ENCODE results near the gene MRPL19.
A peak's percentile ranks its signal among the peaks of the same experiment; 100 is the strongest.
"Not testable (repeated sequence)": the region's sequence is repeated elsewhere in the genome, so short reads cannot be mapped to it uniquely, and the experiment has no call there.

MRPL19 gene

GRCh38 chr2:75616933-75617332, 29.6 kb upstream of the MRPL19 start:
- no peak for DNase-seq

GRCh38 chr2:75619956-75620740, 26.4 kb upstream of the MRPL19 start:
- no peak for DNase-seq

DNA sequence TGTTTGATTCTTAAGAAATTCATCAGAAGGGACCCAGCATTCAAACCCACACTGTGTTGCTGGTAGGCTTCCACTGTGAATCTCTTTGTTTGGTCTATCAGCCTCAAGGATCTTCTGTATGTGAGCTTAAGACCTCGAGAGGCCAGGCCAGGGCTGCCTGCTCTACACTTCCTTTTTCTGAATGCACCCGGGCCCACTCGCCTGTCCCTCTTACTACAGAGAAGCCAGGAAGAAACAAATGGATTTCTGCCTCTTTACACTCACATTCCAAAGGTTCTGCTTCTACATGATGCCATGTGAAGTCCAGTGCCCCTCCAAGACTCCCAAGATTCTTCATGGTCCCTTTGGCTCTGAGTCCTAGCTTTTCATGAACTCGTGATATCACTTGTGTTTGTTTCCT, 25.4 kb upstream of the MRPL19 start:
- DNase-seq = no peak

DNA sequence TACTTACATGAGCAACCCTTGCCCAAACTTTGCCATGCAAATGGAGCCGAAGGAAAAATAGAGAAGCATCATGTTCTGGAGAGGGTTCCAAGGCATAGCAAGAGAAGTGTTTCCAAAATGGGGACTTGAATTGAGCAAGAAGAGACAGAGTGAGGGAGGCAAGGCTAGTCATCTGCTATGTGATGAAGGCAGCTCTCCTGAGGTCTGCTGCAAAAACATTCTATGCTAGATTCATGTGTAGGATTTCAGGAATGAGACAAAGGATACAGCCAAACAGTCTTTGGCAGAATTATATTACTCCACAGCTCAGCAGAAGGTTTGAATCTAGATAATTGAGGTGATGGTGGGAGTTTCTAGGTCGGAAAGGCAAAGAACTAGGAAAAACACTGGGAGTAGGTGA, 24.1 kb upstream of the MRPL19 start:
- DNase-seq = no peak

DNA sequence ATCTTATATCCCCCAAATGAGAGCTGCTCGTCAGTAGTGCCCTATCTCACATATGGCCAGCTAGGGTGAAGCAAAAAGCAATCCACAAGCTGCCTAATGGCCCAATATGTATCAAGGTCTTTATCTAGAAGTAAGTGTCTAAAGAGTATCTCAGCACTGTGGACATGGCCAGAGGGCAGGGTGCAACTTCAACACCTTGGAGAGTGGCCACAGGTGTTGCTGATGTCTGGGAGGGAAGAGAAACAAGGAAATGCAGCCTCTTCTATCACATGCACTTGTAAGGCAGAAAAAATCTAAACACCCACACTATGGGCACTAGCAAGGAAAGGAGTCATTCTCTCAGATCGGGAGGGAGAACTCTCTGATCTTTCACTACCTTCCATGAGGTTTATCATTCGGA, 23.7 kb upstream of the MRPL19 start:
- no peak for DNase-seq

GRCh38 chr2:75627902-75628504, 18.6 kb upstream of the MRPL19 start:
- peak; percentile 33 for DNase-seq

GRCh38 chr2:75632091-75632701, 14.4 kb upstream of the MRPL19 start:
- DNase-seq = no peak

- no peak for DNase-seq
Observed at GRCh38 chr2:75632813-75633212, 13.8 kb upstream of the MRPL19 start.

GRCh38 chr2:75633620-75634019, 13.0 kb upstream of the MRPL19 start:
- DNase-seq = no peak

GRCh38 chr2:75634945-75635344, 11.6 kb upstream of the MRPL19 start:
- no peak for DNase-seq

DNA sequence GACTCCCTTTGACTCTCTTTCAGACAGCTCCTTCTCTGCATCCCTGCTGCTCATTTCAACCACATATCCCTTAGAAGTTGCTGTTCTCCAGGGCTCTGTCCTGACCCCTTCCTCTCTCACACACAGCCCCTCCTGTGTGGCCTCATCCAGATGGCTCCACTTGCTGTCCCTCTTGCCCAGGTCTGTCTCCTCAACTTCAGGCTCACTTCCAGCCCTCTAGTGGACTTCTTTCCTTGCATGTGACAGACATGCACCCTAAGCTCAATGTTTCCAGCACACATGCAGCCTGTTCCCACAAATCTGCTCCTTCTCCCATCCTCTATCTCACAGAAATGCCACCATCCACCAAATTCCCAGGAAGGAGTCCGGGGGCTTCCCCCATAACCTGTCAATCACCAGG, 9.0 kb upstream of the MRPL19 start:
- DNase-seq = no peak

GRCh38 chr2:75640621-75641121, 5.9 kb upstream of the MRPL19 start:
- no peak for DNase-seq

DNA sequence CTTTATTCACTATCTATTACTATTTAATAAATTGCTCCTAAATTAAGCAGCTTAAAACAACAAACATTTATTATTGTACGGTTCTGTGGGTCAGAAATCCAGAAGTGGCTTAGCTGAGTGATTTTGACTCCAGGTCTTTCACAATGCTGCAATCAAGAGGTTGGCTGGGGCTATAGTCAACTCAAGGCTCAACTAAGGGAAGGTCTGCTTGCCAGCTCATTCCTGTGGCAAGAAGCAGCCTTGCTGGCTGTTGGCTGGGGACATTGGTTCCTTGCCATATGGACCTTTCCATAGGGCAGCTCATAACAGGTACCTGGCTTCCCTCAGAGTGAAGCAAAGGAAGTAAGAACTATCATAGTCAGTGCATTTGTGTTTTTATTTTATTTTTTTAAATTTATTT, 5.0 kb upstream of the MRPL19 start:
- DNase-seq = no peak

DNA sequence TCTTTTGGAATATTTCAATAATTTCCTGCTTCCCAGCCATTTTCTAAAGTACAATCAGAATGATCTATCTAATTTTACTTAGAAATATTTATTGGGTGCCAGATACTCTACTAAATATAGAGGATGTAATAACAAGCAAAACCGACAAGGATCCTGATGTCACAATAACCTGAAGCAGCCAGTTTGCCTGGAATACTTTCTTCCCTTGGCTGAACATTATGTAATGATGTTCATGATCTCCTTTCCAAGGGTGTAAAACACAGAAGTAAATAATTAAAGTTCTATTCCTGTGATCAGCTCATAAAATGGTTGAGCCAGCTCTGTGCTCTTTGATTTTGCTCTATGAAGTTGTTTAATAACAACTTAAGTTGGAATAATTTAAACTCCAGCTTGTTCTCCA, 2.6 kb upstream of the MRPL19 start:
- no peak for DNase-seq

DNA sequence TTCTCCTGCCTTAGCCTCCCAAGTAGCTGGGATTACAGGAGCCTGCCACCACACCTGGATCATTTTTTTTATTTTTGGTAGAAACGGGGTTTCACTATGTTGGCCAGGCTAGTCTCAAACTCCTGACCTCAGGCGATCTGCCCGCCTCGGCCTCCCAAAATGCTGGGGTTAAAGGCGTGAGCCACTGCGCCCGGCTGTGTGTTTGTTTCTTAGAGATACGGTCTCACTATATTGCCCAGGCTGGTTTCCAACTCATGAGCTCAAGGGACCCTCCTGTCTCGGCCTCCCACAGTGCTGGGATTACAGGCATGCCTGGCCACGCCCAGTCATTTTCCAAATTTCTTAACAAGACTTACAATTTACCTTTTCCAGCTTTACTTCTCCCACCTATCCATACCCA, 940 bp upstream of the MRPL19 start:
- no peak for DNase-seq

- no peak for DNase-seq
Observed at GRCh38 chr2:75646090-75646582, 447 bp upstream of the MRPL19 start.

DNA sequence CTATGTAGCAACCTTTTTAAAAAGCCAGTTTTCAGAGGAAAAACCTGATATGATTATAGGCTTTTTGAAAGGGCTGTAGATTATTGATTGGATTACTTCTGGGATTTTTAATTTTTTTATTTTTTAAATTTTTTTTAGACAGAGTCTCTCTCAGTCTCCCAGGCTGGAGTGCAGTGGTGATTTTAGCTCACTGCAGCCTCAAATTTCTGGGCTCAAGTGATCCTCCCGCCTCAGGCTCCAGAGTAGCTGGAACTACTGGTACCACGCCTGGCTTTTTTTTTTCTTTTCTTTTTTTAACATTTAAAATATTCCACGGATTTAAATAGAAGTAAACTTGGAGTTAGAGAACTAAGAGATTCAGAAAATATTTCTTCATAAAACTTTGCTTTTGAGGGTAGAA, 1.2 kb downstream of the MRPL19 start:
- DNase-seq = no peak

GRCh38 chr2:75654012-75654411, 7.4 kb downstream of the MRPL19 start:
- DNase-seq = no peak

GRCh38 chr2:75655861-75656260, 9.3 kb downstream of the MRPL19 start:
- DNase-seq = no peak

DNA sequence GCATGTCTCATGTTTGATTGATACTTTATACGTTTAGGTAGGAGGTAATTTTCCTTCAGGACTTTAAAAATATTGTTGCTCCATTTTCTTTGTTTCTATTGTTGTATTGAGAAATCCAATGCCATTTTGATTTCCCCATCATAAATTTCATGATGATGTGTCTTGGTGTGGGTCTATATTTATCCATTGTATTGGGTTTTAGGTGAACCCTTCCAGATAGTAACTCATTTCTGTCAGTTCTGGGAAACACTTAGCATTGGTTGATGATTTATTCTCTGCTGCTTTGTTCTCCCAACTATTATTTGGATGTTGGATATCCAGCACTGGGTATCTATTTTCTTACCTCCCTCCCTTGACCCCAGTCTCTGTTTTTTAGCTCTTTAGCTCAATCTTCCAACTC, 10.0 kb downstream of the MRPL19 start:
- no peak for DNase-seq

DNA sequence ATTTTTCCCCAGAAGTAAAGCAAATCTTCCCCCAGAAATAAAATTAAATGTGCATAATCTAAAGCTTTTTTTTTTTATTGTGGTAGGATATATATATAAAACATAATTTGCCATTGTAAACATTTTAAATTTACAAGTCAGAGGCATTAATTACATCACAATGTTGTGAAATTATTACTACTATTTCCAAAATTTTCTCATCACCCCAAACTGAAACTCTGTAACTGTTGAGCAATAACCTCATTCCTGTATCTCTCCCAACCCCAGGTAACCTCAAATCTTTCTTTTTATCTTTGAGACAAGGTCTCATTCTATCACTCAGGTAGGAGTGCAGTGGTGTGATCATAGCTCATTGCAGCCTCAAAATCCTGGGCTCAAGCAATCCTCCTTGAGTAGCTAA, 11.2 kb downstream of the MRPL19 start:
- DNase-seq = no peak

DNA sequence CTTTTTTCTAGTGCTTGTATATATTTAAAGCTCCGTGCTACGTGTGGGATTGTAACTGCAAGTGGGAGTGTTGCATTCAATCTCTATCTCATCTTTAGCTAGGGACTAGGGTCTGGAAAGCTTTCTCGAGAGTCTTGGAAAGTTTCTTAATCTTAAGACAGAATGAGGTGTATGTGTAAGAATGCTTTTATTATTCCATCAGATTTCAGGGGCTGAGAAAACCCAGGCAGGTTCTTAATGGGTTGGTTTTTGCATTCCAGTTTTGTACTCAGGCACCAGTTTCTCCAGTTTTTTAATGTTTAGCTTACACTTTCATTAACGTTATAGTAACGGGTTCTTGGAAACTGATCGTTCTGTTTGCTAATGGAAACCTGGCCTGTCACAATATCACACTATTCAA, 20.3 kb downstream of the MRPL19 start:
- no peak for DNase-seq

DNA sequence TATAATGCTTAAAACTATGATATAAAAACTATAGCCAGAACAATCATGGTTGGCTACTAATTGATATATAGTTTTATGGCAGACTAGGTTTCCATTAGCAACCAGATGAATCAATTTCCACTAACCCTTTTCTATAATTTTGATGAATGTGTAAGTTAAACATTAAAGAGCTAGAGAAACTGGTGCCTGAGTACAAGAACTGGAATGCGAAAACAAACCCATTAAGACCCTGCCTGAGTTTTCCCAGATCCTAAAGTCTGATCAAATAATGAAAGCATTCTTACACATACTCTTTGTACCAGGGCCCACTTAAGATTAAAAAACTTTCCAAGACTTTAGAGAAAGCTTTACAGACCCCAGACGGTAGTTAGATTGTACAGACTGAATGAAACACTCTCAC, 21.3 kb downstream of the MRPL19 start:
- DNase-seq = no peak

GRCh38 chr2:75675423-75675822, 28.8 kb downstream of the MRPL19 start:
- not testable (repeated sequence) for DNase-seq

All from NCI-H1092 (cell line).